HFF-Myc (cell line): ENCODE measurements around the gene MYOZ3.

Experiments
- DNase-seq: peaks from one replicate; pipeline ENCODE4 v3.0.0-alpha.2; 2011; ENCODE audit warnings: low read depth; ENCODE audit errors: extremely low read depth
- H3K4me3 ChIP-seq: replicated peaks from 2 replicates; pipeline ENCODE4 v1.5.1; 2011; ENCODE audit warnings: low read depth, mild to moderate bottlenecking, control low read depth, low read length
- CTCF ChIP-seq: IDR thresholded peaks from 2 replicates; pipeline ENCODE4 v1.5.1; 2012; ENCODE audit warnings: mild to moderate bottlenecking, low read depth, low read length, control low read depth; ENCODE audit errors: missing control alignments

The MYOZ3 gene

GRCh38 chr5:150632305-150633160, 28.5 kb upstream of the MYOZ3 start:
- H3K4me3 ChIP-seq = no peak overlapping the region
- DNase-seq = no peak
- no peak for TF ChIP-seq CTCF

- DNase-seq = no peak
- H3K4me3 ChIP-seq = no peak overlapping the region
- TF ChIP-seq CTCF = no peak
These were observed 27.6 kb upstream of the MYOZ3 start for GRCh38 chr5:150633429-150633828.

- no peak for TF ChIP-seq CTCF
- no peak overlapping the region for H3K4me3 ChIP-seq
- DNase-seq = no peak
These were observed 24.4 kb upstream of the MYOZ3 start for GRCh38 chr5:150636391-150637244.

GRCh38 chr5:150637245-150638052, 23.6 kb upstream of the MYOZ3 start:
- DNase-seq = peak; percentile 60
- no peak overlapping the region for H3K4me3 ChIP-seq
- TF ChIP-seq CTCF = no peak

- no peak overlapping the region for H3K4me3 ChIP-seq
- no peak for DNase-seq
- no peak for TF ChIP-seq CTCF
These were observed 23.0 kb upstream of the MYOZ3 start for GRCh38 chr5:150638053-150638444.
